ENCODE measurements around the gene SHISA6.

The SHISA6 gene

DNA sequence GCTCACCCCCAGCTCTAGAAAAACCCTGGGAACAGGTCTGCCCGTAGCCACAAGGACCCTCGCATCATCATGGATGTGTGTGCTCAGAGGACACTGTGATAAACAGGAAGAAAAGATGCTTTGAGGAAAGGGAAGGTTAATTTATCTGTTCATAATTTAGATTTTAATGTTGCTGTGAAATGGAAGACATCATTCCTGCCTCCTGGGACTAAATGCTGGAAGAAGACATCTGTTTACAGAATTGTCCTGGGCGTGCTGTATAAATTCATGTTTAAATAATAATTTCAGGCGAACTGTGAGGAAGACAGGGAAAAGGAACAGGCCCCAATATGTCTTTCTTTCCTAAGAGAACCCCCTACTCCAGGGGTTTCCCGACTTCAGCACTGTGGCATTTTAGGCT is 112.6 kb downstream of the SHISA6 start:
- no peak for DNase-seq (ENCODE audit: low spot score)

DNA sequence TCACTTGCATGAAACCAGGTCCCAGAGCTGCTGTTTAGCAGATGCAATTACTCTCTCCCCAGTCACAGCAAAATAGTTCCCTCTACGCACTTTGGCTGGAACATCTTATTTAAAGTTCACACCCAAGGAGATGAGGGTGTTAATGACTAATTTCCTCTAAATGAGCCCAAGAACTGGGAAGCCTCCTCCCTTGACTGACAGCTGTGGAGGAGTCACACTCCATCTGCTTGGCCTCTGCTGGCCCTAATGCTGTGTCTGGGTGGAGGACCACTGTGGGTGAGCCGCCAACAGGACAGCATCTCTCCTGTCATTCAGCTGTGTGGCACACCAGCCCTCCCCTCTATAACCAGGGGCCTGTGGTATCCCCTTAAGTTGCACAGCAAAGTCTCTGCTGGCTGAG is 115.4 kb downstream of the SHISA6 start:
- no peak for DNase-seq (ENCODE audit: low spot score)

DNA sequence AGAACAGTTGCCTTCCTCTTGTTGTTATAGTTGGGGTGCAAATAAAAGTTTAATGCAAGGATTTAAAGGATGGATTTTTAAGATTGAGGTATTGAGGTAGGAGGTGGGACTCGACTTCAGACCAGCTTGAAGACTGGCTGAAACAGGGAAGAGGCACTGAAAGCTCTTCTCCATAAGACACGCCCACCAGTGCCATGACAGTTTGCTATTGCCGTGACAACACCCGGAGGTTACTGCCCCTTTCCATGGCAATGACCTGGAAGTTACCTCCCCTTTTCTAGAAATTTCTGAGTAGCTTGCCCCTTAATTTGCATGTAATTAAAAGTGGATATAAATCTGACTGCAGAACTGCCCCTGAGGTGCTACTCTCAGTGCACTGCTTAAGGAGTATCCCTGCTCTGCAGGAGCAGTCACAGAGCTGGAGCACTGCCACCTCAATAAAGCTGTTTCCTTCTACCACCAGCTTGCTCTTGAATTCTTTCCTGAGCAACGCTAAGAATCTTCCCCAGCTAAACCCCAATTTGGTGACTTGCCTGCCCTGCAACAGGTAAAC is 122.6 kb downstream of the SHISA6 start:
- no peak for DNase-seq (ENCODE audit: low spot score)

DNA sequence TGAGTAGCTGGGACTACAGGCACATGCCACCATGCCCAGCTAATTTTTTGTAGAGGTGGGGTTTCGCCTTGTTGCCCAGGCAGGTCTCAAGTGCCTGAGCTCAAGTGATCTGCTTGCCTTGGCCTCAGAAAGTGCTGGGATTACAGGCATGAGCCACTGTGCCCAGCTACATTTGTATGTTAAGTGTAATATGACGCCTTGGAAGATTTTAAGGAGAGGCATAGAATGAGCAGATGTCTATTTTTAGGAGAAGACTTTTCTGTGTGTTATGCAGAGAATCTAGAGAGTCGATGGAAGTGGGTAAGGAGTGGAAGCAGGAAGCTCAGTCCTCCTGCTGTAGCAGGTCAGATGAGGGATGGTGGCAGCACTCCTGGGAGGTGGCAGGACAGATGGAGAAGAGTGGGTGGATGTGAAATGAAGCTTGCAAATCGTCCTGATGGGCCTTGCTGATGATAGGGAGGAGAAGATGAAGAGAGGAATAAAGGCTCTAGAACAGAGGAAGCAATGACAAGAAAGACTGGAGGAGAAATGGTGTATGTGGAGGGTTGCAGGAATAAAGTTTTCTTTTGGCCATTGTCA is 125.3 kb downstream of the SHISA6 start:
- DNase-seq (ENCODE audit: low spot score), result no peak

DNA sequence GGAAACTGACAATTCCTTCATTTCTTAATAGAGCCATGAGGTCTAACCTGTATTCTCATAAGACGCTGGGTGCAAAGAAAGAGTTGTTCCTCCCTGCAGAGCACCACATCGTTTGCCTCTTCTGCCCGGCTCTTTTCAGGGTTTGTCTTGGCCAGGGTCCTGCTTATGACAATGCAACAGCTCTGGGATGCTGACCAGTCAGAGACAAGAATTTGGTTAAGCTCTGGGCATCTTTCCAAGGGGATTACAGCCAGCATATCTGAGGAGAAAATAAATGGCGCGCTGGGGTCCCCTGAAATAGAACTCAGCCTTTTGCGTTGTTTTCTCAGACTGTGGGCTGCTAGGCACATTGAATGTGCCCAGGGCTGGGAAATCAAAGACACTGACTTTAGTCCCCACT is 128.6 kb downstream of the SHISA6 start:
- DNase-seq (ENCODE audit: low spot score), result peak; percentile 7

DNA sequence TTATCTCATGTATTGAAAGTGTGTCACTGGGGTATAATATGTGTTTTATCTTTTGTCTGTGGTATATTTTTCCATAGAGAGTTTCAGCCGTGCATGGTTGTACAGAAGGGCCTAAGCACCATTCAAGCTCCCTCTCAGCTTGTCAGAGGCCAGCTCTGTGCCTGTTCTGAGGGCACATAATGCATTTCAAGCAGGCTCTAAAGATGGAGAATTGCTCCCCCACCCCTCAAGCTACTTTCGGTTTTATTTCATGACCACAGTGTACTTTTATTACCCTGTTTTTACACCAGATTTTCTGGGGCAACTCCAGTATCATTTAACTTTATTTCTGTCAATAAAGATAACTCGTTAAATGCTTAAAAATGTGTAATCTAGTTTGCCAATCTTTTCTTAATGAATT is 131.7 kb downstream of the SHISA6 start:
- no peak for DNase-seq (ENCODE audit: low spot score)

DNA sequence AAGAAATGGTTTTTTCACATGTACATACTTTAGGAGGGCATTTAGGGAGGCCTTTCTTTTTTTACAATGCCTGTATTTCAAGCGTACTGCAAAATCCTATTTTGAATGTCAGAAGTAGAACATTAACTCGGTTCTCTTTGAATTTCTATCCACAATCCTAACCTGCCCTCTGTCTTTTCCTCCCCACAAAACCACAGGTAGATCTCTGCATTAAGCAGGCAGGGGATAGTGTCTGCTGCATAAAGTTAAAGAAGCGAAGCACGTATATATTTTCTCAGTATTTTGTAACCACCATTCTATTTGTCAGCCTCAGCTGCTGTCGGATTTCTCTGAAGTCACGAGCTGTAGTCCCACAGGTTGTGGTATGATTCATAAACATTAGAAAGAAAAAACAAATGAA is 137.5 kb downstream of the SHISA6 start:
- DNase-seq (ENCODE audit: low spot score), result no peak

GRCh38 chr17:11380761-11381160 is 139.7 kb downstream of the SHISA6 start:
- no peak for DNase-seq (ENCODE audit: low spot score)

DNA sequence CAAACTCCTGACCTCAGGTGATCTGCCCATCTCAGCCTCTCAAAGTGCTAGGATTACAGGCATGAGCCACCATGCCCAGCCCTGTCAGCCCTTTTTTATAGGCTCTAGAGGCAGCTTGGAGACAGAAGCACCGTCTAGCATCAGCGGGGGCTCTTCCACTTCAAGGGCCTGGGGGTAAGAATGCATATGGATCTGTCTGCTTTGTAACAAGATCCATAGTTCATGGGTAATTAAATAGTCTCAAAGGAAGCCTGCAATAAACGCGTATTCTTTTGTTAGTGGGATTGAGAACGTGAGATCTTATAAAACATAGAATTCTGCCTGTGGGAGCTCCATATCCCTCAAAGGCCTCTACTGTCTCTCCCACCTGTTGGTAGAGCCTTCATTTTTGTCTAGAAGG is 142.1 kb downstream of the SHISA6 start:
- no peak for DNase-seq (ENCODE audit: low spot score)

- no peak for DNase-seq (ENCODE audit: low spot score)
These were observed 143.1 kb downstream of the SHISA6 start for GRCh38 chr17:11384131-11384530.

GRCh38 chr17:11387610-11388009 is 146.6 kb downstream of the SHISA6 start:
- no peak for DNase-seq (ENCODE audit: low spot score)

- DNase-seq (ENCODE audit: low spot score), result no peak
These were observed 147.0 kb downstream of the SHISA6 start for GRCh38 chr17:11388054-11388453.

DNA sequence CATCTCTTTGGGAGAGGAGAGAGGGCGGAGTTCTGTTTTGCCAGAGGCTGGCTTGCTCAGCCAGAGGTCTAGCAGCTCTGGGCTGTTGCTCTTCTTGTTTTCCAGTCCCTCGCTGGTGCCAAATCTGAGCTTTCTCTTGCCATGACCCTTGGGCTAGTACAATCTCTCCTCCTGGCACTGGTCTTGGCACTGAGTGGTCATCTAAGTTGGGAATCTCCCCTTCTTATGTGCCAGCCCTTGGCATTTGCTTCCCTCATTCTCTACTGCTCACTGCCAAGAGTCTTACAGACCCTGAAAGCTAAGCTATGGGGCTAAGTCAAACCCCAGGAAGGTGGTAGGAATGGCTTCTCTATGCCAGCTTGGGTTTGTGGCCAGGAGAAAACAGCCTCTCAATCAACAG is 148.6 kb downstream of the SHISA6 start:
- DNase-seq (ENCODE audit: low spot score), result no peak

GRCh38 chr17:11391134-11391533 is 150.1 kb downstream of the SHISA6 start:
- no peak for DNase-seq (ENCODE audit: low spot score)

- no peak for DNase-seq (ENCODE audit: low spot score)
These were observed 163.6 kb downstream of the SHISA6 start for GRCh38 chr17:11404431-11405276.

DNA sequence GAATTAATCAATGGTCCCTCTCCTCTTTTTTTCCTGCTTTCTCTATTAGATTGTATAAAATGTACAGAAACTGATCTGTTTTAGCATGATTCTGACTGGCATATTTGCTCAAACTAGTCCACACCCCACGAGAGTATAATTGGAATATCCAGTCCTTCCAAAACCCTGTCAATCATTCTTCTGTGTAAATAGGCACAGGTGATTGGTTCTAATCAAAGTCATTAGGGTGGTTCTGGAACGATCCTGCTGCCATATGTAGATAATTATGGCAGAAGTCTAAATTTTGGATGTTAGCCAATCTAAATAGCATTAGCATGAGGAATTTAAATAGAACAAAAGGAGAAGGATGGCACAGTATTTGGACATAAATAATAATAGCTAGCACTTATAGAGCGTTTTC is 165.7 kb downstream of the SHISA6 start:
- DNase-seq (ENCODE audit: low spot score), result no peak

GRCh38 chr17:11412654-11413053 is 171.6 kb downstream of the SHISA6 start:
- no peak for DNase-seq (ENCODE audit: low spot score)

- no peak for DNase-seq (ENCODE audit: low spot score)
These were observed 177.3 kb downstream of the SHISA6 start for GRCh38 chr17:11418342-11418741.

DNA sequence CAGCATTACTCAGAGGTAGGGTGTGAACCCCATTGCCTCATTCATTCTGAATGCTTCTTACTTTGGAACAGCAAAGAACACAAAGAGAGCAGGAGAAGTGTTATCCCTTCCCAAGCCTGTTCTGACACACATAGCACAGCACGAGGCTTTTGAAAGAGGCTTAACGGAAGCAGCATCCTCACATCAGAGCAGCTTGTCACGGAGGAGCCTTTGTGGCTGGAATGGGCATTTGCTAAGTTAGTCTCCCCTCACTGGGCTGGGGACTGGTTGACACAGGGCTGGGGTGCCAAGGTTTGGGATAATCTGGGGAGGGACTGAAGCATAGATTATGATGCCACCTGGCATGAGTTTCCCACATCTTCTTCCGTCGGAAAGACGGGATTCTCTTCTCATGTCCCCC is 189.7 kb downstream of the SHISA6 start:
- no peak for DNase-seq (ENCODE audit: low spot score)

DNA sequence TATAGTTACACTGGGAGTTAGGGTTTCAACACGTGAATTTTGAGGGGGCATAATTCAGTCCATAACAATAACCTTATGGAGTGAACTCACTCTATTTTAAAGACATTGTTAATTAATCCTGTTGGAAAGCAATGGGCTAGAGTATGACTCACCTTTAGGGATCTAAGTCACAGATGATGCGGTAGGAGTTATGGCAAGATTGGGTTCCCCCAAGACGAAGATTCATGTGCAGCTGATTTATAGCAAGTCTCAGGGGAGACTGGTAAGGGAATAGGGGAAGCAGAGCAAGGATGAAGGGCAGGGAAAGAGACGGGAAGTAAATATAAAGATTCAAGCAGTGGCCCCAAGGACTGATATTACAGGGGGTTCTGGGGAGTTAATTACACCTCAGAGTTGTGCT is 197.7 kb downstream of the SHISA6 start:
- no peak for DNase-seq (ENCODE audit: low spot score)

- no peak for DNase-seq (ENCODE audit: low spot score)
These were observed 200.0 kb downstream of the SHISA6 start for GRCh38 chr17:11441004-11441403.

GRCh38 chr17:11446316-11446715 is 205.3 kb downstream of the SHISA6 start:
- no peak for DNase-seq (ENCODE audit: low spot score)

DNA sequence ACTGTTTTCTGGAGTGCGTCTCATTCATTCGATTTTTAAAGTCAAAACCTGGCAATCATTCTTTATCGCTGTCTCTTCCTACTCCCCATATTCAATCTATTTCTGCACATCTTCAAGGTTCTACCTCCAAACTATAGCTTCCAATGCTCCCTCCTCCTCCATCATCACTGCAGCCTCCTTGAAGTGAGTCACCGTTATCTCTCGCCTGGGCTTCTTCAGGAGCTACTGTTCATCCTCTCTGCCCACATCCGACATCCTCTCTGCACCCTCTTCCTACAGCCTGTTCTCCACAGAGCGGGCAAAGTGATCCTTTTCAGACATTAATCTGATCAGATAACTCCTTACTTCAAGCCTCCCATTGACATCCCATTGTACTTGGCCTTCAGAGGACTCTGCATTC is 213.1 kb downstream of the SHISA6 start:
- peak; percentile 36 for DNase-seq (ENCODE audit: low spot score)

- no peak for DNase-seq (ENCODE audit: low spot score)
These were observed 217.3 kb downstream of the SHISA6 start for GRCh38 chr17:11458279-11458678.
